Stimulated activated CD8-positive, alpha-beta memory T cell treated with anti-CD3 and anti-CD28 coated beads, Interleukin-4, amount 100 ng/mL, for 4 hours (primary cell): ENCODE data around the gene SYT6.

Source experiments
- DNase-seq, 2 donors: peaks; one replicate each; pipeline ENCODE4 v3.0.0-alpha.2; 2020; ENCODE audit warnings: low read depth in 2 of 2, low spot score in 1 of 2

The SYT6 gene

GRCh38 chr1:114118351-114118990 is 35.2 kb downstream of the SYT6 start:
- no peak for DNase-seq

GRCh38 chr1:114117654-114118053 is 36.0 kb downstream of the SYT6 start:
- no peak for DNase-seq

GRCh38 chr1:114116086-114116485 is 37.6 kb downstream of the SYT6 start:
- DNase-seq, result no peak

GRCh38 chr1:114114185-114115094 is 39.2 kb downstream of the SYT6 start:
- DNase-seq, result no peak

GRCh38 chr1:114113411-114114184 is 40.1 kb downstream of the SYT6 start:
- no peak for DNase-seq

- no peak for DNase-seq
Observed at GRCh38 chr1:114112775-114113174, 40.9 kb downstream of the SYT6 start.

GRCh38 chr1:114111731-114112641 is 41.7 kb downstream of the SYT6 start:
- DNase-seq, result no peak

GRCh38 chr1:114109981-114110380 is 43.7 kb downstream of the SYT6 start:
- DNase-seq, result no peak

- no peak for DNase-seq
Observed at GRCh38 chr1:114108751-114109255, 44.9 kb downstream of the SYT6 start.

GRCh38 chr1:114107474-114108435 is 45.9 kb downstream of the SYT6 start:
- no peak for DNase-seq

GRCh38 chr1:114105421-114105979 is 48.2 kb downstream of the SYT6 start:
- DNase-seq, result no peak

- no peak for DNase-seq
Observed at GRCh38 chr1:114104949-114105348, 48.7 kb downstream of the SYT6 start.

GRCh38 chr1:114103992-114104391 is 49.7 kb downstream of the SYT6 start:
- DNase-seq, result no peak

- DNase-seq, result no peak
Observed at GRCh38 chr1:114102136-114102535, 51.5 kb downstream of the SYT6 start.

- no peak for DNase-seq
Observed at GRCh38 chr1:114100148-114100547, 53.5 kb downstream of the SYT6 start.

- DNase-seq, result no peak
Observed at GRCh38 chr1:114099268-114099667, 54.4 kb downstream of the SYT6 start.

GRCh38 chr1:114097109-114097508 is 56.6 kb downstream of the SYT6 start:
- no peak for DNase-seq

- no peak for DNase-seq
Observed at GRCh38 chr1:114094675-114095074, 59.0 kb downstream of the SYT6 start.

- no peak for DNase-seq
Observed at GRCh38 chr1:114094363-114094634, 59.4 kb downstream of the SYT6 start.
